ENCODE measurements around the gene TAMM41.

TAMM41 gene

DNA sequence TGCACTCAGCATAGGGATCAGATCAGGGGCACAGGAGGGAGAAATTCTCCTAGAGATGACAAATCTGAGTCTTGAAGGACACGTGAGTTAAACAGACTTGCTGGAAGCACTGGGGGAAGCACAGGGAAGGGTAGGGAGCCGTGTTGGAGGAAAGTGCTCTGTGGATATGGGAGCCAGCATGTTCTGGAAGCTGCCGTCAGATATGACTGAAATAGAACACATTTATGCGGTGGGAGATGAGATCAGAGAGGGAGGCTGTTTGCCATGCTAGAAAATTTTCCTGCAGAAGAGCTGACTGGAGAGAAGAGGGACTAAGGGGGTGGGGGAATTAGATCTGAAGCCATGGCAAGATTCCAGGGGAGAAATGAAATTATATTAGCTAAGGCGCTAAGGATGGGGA, 1.8 kb downstream of the TAMM41 start:
- no peaks in the 10 kb centered on the region for H3K4me1 ChIP-seq (ENCODE audit: control insufficient read depth, insufficient read depth, low read length, poor library complexity, severe bottlenecking)
- H3K4me3 ChIP-seq (ENCODE audit: extremely low read depth, insufficient read depth, low read length, poor library complexity, severe bottlenecking), result no peak overlapping the region
- WGBS, 2 experiments (ENCODE audit: insufficient coverage in 2 of 2), result 90 to 94% methylated on average over 5 of the region's 5 CpGs

DNA sequence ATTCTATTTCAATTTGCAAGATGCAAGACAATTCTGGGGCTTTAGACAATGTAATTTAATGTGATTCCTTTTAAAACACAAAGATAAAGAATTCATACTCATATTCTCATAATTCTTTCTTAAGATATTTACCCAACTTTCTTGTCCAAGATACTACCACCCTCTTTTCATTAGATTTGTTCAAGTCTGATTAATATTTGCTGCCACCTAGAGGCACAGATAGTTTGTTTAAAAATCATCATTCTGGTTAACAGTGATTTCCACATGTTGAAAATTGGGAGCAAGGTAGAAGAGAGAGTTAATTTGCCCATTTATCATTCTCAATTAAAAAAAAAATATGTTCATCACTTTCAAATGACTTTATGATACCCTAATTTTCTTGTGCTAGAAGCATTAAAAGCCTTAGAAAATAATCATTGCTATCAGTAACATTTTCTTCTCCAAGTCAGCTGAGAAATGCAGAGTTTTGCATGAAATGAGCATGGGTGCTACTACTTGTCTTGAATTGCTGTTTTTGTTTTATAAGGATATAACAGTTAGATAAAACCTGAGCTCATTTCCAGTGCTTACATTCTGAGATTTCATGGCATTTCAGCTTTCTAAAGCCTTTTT, 11.6 kb downstream of the TAMM41 start:
- Histone ChIP-seq H3K4me1 (ENCODE audit: control insufficient read depth, insufficient read depth, low read length, poor library complexity, severe bottlenecking) (no peaks in the 10 kb centered on the region), H3K9me3 (ENCODE audit: control insufficient read depth, low read length) (peaks cover 3% of the 10 kb centered on the region), H3K36me3 (ENCODE audit: control insufficient read depth, insufficient read depth, low read length) (peaks cover 78% of the 10 kb centered on the region), H3K27ac (ENCODE audit: low read depth, low read length, severe bottlenecking) (no peak overlapping the region), H3K4me3 (ENCODE audit: extremely low read depth, insufficient read depth, low read length, poor library complexity, severe bottlenecking) (no peak overlapping the region)

More for the DNA sequence above, 1.8 kb downstream of the TAMM41 start:
- peaks cover 2% of the 10 kb centered on the region for H3K9me3 ChIP-seq (ENCODE audit: control insufficient read depth, low read length)
- peaks cover 46% of the 10 kb centered on the region for H3K36me3 ChIP-seq (ENCODE audit: control insufficient read depth, insufficient read depth, low read length)
- H3K27ac ChIP-seq (ENCODE audit: low read depth, low read length, severe bottlenecking), result no peak overlapping the region

DNA sequence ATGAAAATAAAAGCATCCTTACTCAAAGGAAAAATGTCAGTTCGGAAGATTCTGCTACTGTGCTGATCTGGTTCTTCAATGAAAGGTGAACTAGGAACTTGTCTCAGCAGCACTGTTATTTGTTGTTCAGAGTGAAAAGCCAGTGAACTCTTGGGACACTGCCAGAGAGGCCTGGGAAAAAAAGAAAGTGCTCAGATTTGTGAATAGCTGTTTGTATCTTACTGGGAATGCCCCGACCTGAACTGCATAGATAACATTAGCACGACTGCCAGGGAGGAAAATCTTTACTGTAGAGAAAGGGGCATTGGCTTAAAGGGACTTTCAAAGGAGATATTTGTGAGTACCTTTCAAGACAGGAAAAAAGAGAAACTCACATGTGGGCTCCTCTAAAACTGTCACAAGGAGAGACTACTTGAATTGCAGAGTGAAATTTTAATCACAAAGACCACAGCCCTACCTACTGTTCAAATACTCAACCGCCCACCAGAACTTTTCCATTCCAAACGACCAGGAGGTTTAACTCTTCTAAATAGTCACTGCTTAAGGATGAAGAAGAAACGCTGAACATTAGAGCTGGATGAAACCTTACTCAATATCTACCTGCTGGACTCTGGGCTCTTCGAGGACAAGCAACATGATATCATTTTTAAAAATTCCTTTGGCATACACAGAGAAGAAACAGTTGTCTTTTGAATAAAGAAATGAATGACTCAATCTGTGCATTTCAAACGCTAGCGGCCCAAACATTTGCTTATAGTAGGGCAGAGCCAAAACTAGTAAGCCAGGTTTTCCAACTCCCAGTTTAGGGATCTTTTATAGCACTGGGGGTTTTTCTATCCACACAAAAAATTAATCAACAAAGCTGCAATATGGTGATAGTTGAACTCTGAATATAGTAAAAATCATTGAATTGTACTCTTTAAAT, 13.4 kb downstream of the TAMM41 start:
- WGBS, 2 experiments (ENCODE audit: insufficient coverage in 2 of 2), result 21 to 57% methylated on average over 2 to 5 of the region's 9 CpGs
- Histone ChIP-seq H3K27ac (ENCODE audit: low read depth, low read length, severe bottlenecking) (no peak overlapping the region), H3K36me3 (ENCODE audit: control insufficient read depth, insufficient read depth, low read length) (peaks cover 78% of the 10 kb centered on the region), H3K4me1 (ENCODE audit: control insufficient read depth, insufficient read depth, low read length, poor library complexity, severe bottlenecking) (no peaks in the 10 kb centered on the region), H3K4me3 (ENCODE audit: extremely low read depth, insufficient read depth, low read length, poor library complexity, severe bottlenecking) (no peak overlapping the region), H3K9me3 (ENCODE audit: control insufficient read depth, low read length) (no peaks in the 10 kb centered on the region)

DNA sequence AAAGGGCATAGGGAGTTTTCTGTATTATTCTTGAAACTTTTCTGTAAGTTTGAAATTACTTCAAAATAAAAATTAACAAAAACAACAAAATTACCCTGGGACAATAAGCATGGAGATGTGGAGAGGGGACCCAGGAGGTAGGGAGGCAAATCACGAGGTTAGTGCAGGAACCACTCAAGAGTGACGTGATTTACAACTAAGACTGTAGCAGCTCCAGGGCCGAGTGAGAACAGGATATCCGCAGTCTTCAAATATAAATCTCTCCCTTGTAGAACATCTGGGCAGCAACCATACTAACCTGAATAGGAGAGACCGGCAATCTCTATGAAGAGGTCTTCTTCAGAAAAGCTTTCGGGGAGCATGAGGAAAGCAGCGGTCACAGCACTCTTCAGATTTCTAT, 17.3 kb downstream of the TAMM41 start:
- H3K4me3 ChIP-seq (ENCODE audit: extremely low read depth, insufficient read depth, low read length, poor library complexity, severe bottlenecking), result no peak overlapping the region
- H3K36me3 ChIP-seq (ENCODE audit: control insufficient read depth, insufficient read depth, low read length), result peaks cover 90% of the 10 kb centered on the region
- no peak overlapping the region for H3K27ac ChIP-seq (ENCODE audit: low read depth, low read length, severe bottlenecking)
- no peaks in the 10 kb centered on the region for H3K9me3 ChIP-seq (ENCODE audit: control insufficient read depth, low read length)
- WGBS, 2 experiments (ENCODE audit: insufficient coverage in 2 of 2), result 91 to 99% methylated on average over 7 of the region's 7 CpGs
- no peaks in the 10 kb centered on the region for H3K4me1 ChIP-seq (ENCODE audit: control insufficient read depth, insufficient read depth, low read length, poor library complexity, severe bottlenecking)

DNA sequence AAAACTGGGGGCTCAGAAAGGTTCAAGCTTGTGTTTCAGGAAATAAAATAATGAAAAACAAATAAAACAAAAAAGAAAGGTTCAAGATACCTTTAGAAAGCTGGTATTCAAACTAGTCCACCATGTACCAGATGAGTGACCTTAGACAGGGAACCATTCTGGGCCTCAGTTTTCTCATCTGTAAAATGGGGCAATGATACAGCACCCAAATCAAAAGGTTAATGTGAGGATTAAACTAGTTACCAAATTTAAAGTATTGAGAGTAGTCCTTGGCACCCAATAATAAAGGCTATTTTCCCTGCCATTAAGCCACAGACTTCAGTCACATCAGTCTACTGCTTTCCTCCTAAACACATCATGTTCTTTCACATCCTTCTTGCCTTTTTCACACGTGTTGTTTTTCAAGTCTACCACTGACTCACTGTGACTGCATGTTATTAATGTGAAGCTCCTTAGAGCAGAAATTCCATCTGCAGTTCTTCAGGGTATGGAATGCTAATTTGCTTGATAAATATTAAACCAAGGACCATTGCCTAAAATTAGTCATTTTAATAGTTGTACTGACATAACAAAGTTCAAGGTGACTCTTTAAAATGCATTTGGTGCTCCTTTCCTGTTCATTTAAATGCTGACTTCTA, 19.9 kb downstream of the TAMM41 start:
- Histone ChIP-seq H3K27ac (ENCODE audit: low read depth, low read length, severe bottlenecking) (no peak overlapping the region), H3K36me3 (ENCODE audit: control insufficient read depth, insufficient read depth, low read length) (peaks cover 83% of the 10 kb centered on the region), H3K4me3 (ENCODE audit: extremely low read depth, insufficient read depth, low read length, poor library complexity, severe bottlenecking) (no peak overlapping the region), H3K9me3 (ENCODE audit: control insufficient read depth, low read length) (no peaks in the 10 kb centered on the region), H3K4me1 (ENCODE audit: control insufficient read depth, insufficient read depth, low read length, poor library complexity, severe bottlenecking) (no peaks in the 10 kb centered on the region)
- no CpG with 5 or more reads among the region's 1 CpG for WGBS, 2 experiments (ENCODE audit: insufficient coverage in 2 of 2)

DNA sequence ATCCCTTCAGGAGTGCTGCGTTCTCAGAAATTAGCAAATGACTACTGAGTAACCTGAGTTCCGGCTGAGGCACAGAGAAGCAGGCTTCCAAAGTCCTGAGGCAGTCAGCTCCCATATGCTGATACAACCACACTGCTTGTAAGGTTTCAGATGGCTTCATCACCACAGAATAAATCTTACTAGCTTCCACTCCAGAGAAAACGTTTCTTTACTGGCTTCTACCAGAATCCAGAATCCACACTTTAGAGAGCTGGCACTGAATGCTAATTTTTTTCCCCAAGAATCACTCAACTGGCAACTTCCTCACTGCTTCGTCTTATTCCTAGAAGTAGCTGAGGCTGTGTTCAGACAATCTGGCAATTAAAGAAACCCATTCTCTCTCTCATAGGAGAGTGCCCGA, 21.4 kb downstream of the TAMM41 start:
- no peaks in the 10 kb centered on the region for H3K9me3 ChIP-seq (ENCODE audit: control insufficient read depth, low read length)
- WGBS, 2 experiments (ENCODE audit: insufficient coverage in 2 of 2), result 91 to 100% methylated on average over 3 to 5 of the region's 5 CpGs
- peaks cover 86% of the 10 kb centered on the region for H3K36me3 ChIP-seq (ENCODE audit: control insufficient read depth, insufficient read depth, low read length)
- no peak overlapping the region for H3K27ac ChIP-seq (ENCODE audit: low read depth, low read length, severe bottlenecking)
- H3K4me3 ChIP-seq (ENCODE audit: extremely low read depth, insufficient read depth, low read length, poor library complexity, severe bottlenecking), result no peak overlapping the region
- no peaks in the 10 kb centered on the region for H3K4me1 ChIP-seq (ENCODE audit: control insufficient read depth, insufficient read depth, low read length, poor library complexity, severe bottlenecking)

DNA sequence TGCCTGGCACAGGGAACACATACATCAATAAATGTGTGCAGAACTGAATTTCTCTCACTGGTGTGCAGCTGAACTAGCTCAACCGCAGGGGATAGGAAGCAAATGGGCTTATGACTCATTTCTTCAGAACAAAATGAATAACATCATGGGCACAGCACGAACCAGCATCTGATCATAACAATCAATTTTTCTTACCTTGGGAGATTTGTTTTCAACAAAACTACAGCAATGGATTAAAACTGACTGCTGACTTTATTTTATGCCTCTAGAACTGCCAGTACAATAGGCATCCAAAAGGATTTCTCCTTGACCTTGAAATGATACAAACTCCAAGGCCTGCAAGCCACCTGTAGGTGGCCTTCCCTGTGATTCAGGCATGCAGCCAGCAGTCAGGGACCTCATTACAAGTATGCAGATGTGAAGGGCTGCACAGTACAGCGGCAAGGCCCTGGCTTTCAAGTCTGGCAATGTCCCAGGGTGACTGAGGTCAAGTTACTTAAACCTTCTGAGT, 26.1 kb downstream of the TAMM41 start:
- H3K36me3 ChIP-seq (ENCODE audit: control insufficient read depth, insufficient read depth, low read length), result peaks cover 78% of the 10 kb centered on the region
- no peak overlapping the region for H3K4me3 ChIP-seq (ENCODE audit: extremely low read depth, insufficient read depth, low read length, poor library complexity, severe bottlenecking)
- H3K9me3 ChIP-seq (ENCODE audit: control insufficient read depth, low read length), result no peaks in the 10 kb centered on the region
- H3K4me1 ChIP-seq (ENCODE audit: control insufficient read depth, insufficient read depth, low read length, poor library complexity, severe bottlenecking), result no peaks in the 10 kb centered on the region
- H3K27ac ChIP-seq (ENCODE audit: low read depth, low read length, severe bottlenecking), result no peak overlapping the region
- WGBS, 2 experiments (ENCODE audit: insufficient coverage in 2 of 2), result 91 to 100% methylated on average over 2 to 3 of the region's 3 CpGs

DNA sequence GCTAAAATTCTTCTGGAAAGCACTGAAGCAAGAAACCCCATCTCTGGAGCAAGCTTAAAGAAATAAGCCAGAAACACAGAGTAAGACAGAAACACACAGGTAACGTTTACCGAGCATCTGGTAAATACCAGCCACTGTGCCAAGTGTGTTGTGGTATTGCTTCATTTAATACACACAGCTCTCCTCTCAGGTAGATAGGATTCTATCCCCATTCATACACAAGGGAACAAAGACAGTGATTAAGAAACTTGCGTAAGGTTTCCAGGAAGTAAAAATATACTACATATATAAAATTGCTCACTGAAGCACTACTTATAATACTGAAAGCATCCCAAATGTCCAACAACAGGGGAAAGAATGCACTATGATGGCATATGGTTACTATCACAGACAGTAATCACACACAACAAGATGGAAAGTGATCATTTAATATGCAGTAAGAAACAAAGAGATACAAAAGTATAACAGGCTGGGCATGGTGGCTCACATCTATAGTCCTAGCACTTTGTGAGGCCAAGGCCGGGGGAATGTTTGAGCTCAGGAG, 27.5 kb downstream of the TAMM41 start:
- Histone ChIP-seq H3K27ac (ENCODE audit: low read depth, low read length, severe bottlenecking) (no peak overlapping the region), H3K4me3 (ENCODE audit: extremely low read depth, insufficient read depth, low read length, poor library complexity, severe bottlenecking) (no peak overlapping the region), H3K9me3 (ENCODE audit: control insufficient read depth, low read length) (no peaks in the 10 kb centered on the region)

DNA sequence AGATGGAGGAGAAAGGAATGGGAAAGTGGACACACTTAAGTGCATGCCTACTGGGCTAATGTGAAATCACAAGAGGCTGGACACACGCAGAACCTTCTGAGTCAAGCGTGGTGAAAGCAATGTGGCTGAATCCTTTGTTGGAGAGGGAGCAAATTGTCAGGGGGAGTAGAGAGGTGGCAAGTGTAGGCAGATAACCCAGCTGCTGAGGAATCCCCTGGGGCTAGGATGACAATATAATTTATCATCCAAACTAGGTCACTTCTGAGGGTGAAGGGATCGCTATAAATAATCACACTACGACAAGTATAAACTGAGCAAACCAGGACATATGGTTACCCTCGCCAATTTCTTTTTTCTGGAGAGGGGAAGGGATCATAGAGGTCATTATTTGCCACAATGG, 28.7 kb downstream of the TAMM41 start:
- 96 to 100% methylated on average over 2 of the region's 5 CpGs for WGBS, 2 experiments (ENCODE audit: insufficient coverage in 2 of 2)
- H3K4me1 ChIP-seq (ENCODE audit: control insufficient read depth, insufficient read depth, low read length, poor library complexity, severe bottlenecking), result no peaks in the 10 kb centered on the region
- H3K9me3 ChIP-seq (ENCODE audit: control insufficient read depth, low read length), result no peaks in the 10 kb centered on the region
- H3K4me3 ChIP-seq (ENCODE audit: extremely low read depth, insufficient read depth, low read length, poor library complexity, severe bottlenecking), result no peak overlapping the region
- no peak overlapping the region for H3K27ac ChIP-seq (ENCODE audit: low read depth, low read length, severe bottlenecking)
- H3K36me3 ChIP-seq (ENCODE audit: control insufficient read depth, insufficient read depth, low read length), result peaks cover 71% of the 10 kb centered on the region

More for the DNA sequence above, 27.5 kb downstream of the TAMM41 start:
- 100% methylated on average over 1 of the region's 4 CpGs; no CpG with 5 or more reads in 1 of the 2 experiments for WGBS, 2 experiments (ENCODE audit: insufficient coverage in 2 of 2)
- Histone ChIP-seq H3K36me3 (ENCODE audit: control insufficient read depth, insufficient read depth, low read length) (peaks cover 74% of the 10 kb centered on the region), H3K4me1 (ENCODE audit: control insufficient read depth, insufficient read depth, low read length, poor library complexity, severe bottlenecking) (no peaks in the 10 kb centered on the region)

DNA sequence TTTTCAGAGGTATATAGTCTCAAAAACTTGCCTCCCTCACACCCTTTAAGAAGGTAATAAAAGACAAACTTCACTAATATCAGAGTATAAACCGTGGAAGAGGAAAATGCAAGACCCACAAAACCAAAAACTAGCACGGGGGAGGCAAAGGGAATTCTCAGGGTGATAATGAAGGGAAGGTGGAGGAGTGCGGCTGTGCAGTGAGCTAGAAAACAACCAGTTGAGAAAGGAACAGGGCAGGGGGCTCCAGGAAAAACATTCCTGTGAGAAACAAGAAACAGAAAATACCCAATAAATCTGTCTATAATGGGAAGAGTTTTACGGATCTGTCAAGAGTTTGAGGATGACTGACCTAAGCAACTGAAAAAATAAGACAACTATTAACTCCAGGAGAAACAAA, 31.6 kb downstream of the TAMM41 start:
- Histone ChIP-seq H3K36me3 (ENCODE audit: control insufficient read depth, insufficient read depth, low read length) (peaks cover 61% of the 10 kb centered on the region), H3K27ac (ENCODE audit: low read depth, low read length, severe bottlenecking) (no peak overlapping the region), H3K9me3 (ENCODE audit: control insufficient read depth, low read length) (no peaks in the 10 kb centered on the region), H3K4me3 (ENCODE audit: extremely low read depth, insufficient read depth, low read length, poor library complexity, severe bottlenecking) (no peak overlapping the region), H3K4me1 (ENCODE audit: control insufficient read depth, insufficient read depth, low read length, poor library complexity, severe bottlenecking) (no peaks in the 10 kb centered on the region)
- WGBS, 2 experiments (ENCODE audit: insufficient coverage in 2 of 2), result no CpG with 5 or more reads among the region's 4 CpGs

Measured in mesodermal cell (in vitro differentiated cells).